ENCODE results near the gene UGGT2. TPM values are rescaled to one million over a fixed set of nuclear protein-coding genes. Genes with fewer than 3 reads are reported as not detected.

The UGGT2 gene
- total and polyA plus RNA-seq, 12 donors, result 10.7 to 60.6 (median 21.9) TPM

- Histone ChIP-seq H3K4me3 (no peak overlapping the region), H3K4me1 (replicated peaks in 1 of 2) (no peaks in the 10 kb centered on the region), H3K36me3 (replicated peaks in 1 of 2) (no peaks in the 10 kb centered on the region), H3K9me3 (replicated peaks in 1 of 3) (no peaks in the 10 kb centered on the region), H3K27ac (no peak overlapping the region), H3K27me3 (no peaks in the 10 kb centered on the region)
- intact Hi-C loops (cut with DNase I), result loop anchor here in 1 of 2 donors (10.0 kb wide), 1 partner anchor 787 kb away; no protein-coding TSS in a partner anchor
- DNase-seq, result no peak
- WGBS, 4 donors, result 88 to 95% (median 93%) methylated on average over 3 of the region's 3 CpGs
- TF ChIP-seq CTCF (IDR thresholded peaks at IDR 0.05) (no peak), POLR2A (IDR thresholded peaks at IDR 0.05) (no peak)
These were observed 35.1 kb downstream of the UGGT2 start for GRCh38 chr13:96018135-96018534.

GRCh38 chr13:96011291-96011872, 41.8 kb downstream of the UGGT2 start:
- TF ChIP-seq POLR2A (IDR thresholded peaks at IDR 0.05) (no peak), CTCF (IDR thresholded peaks at IDR 0.05) (no peak)
- Histone ChIP-seq H3K9me3 (replicated peaks in 1 of 3) (peaks cover 0 to 7% (median 0%) of the 10 kb centered on the region in 3 donors), H3K4me3 (no peak overlapping the region), H3K27ac (no peak overlapping the region), H3K27me3 (no peaks in the 10 kb centered on the region), H3K4me1 (replicated peaks in 1 of 2) (no peaks in the 10 kb centered on the region), H3K36me3 (replicated peaks in 1 of 2) (no peaks in the 10 kb centered on the region)
- intact Hi-C loops (cut with DNase I), result loop anchor here in 1 of 2 donors (10.0 kb wide), 1 partner anchor 793 kb away; no protein-coding TSS in a partner anchor
- no peak for DNase-seq
- 46 to 75% (median 66%) methylated on average over 1 of the region's 1 CpG for WGBS, 4 donors

GRCh38 chr13:96003304-96003703, 49.9 kb downstream of the UGGT2 start:
- intact Hi-C loops (cut with DNase I), result no loop called here
- peak overlapping the region in 1 of 5 donors; percentile 69 for H3K27ac ChIP-seq
- TF ChIP-seq CTCF (IDR thresholded peaks at IDR 0.05) (no peak), POLR2A (IDR thresholded peaks at IDR 0.05) (no peak)
- no peaks in the 10 kb centered on the region for H3K4me1 ChIP-seq (replicated peaks in 1 of 2)
- H3K9me3 ChIP-seq (replicated peaks in 1 of 3), result peaks cover 0 to 7% (median 0%) of the 10 kb centered on the region in 3 donors
- no peaks in the 10 kb centered on the region for H3K27me3 ChIP-seq
- H3K4me3 ChIP-seq, result no peak overlapping the region
- no peaks in the 10 kb centered on the region for H3K36me3 ChIP-seq (replicated peaks in 1 of 2)
- peak in 2 of 7 donors; percentile 35 to 56 for DNase-seq

- no peaks in the 10 kb centered on the region for H3K36me3 ChIP-seq (replicated peaks in 1 of 2)
- WGBS, 4 donors, result 96 to 100% (median 97%) methylated on average over 4 of the region's 4 CpGs
- intact Hi-C loops (cut with DNase I), result no loop called here
- H3K27ac ChIP-seq, result peak overlapping the region in 1 of 5 donors; percentile 69
- H3K4me3 ChIP-seq, result no peak overlapping the region
- no peaks in the 10 kb centered on the region for H3K4me1 ChIP-seq (replicated peaks in 1 of 2)
- peaks cover 0 to 7% (median 0%) of the 10 kb centered on the region in 3 donors for H3K9me3 ChIP-seq (replicated peaks in 1 of 3)
- H3K27me3 ChIP-seq, result no peaks in the 10 kb centered on the region
- DNase-seq, result no peak
- TF ChIP-seq POLR2A (IDR thresholded peaks at IDR 0.05), result no peak
- no peak for TF ChIP-seq CTCF (IDR thresholded peaks at IDR 0.05)
These were observed 50.7 kb downstream of the UGGT2 start for GRCh38 chr13:96002322-96003131.

Data from adrenal gland (tissue), 12 donors.